WTC11 (cell line): Measurements from ENCODE around the gene GJA4.

ENCODE experiments used
- ATF3 ChIP-seq: sonication (generic); formaldehyde crosslinking; conservative IDR thresholded peaks from 2 replicates; pipeline ENCODE4 v1.8.1; 2022; ENCODE audit warnings: mild to moderate bottlenecking, missing genetic modification reagents
- CBFB ChIP-seq: sonication (generic); formaldehyde crosslinking; IDR thresholded peaks from 2 replicates; pipeline ENCODE4 v1.8.1; 2022; ENCODE audit warnings: mild to moderate bottlenecking, low read depth, missing genetic modification reagents
- CTCF ChIP-seq: fragments of 200-600 bp; IDR thresholded peaks from 2 replicates; pipeline ENCODE4 v1.8.0; 2022; ENCODE audit warnings: antibody characterized with exemption
- HMGA2 ChIP-seq: fragments of 250-450 bp; sonication (Bioruptor Pico); IDR thresholded peaks from 2 replicates; pipeline ENCODE4 v1.4.0; 2021; ENCODE audit warnings: mild to moderate bottlenecking, moderate library complexity
- JUN ChIP-seq: sonication (generic); formaldehyde crosslinking; IDR thresholded peaks from 2 replicates; pipeline ENCODE4 v1.8.0; 2023; ENCODE audit warnings: mild to moderate bottlenecking, missing genetic modification reagents
- NFATC4 ChIP-seq: fragments of 250-450 bp; sonication (Bioruptor Pico); IDR thresholded peaks from 2 replicates; pipeline ENCODE4 v1.9.0; 2021; ENCODE audit warnings: mild to moderate bottlenecking
- NFYB ChIP-seq: sonication (generic); formaldehyde crosslinking; conservative IDR thresholded peaks from 2 replicates; pipeline ENCODE4 v1.8.0; 2022; ENCODE audit warnings: low read depth, missing genetic modification reagents
- NR2C2 ChIP-seq: sonication (generic); formaldehyde crosslinking; IDR thresholded peaks from 2 replicates; pipeline ENCODE4 v1.8.0; 2022; ENCODE audit warnings: mild to moderate bottlenecking, missing genetic modification reagents
- SMAD3 ChIP-seq: sonication (generic); formaldehyde crosslinking; IDR thresholded peaks from 2 replicates; pipeline ENCODE4 v1.8.0; 2022; ENCODE audit warnings: missing genetic modification reagents, mild to moderate bottlenecking, borderline replicate concordance
- ZNF121 ChIP-seq: sonication (generic); formaldehyde crosslinking; IDR thresholded peaks from 2 replicates; pipeline ENCODE4 v1.8.0; 2023; ENCODE audit warnings: missing genetic modification reagents

- TF ChIP-seq NFYB (CRISPR knock-in tag): no peak
- TF ChIP-seq CTCF: no peak
- no peak for TF ChIP-seq NFATC4 (CRISPR knock-in tag)
- no peak for TF ChIP-seq ATF3
- no peak for TF ChIP-seq CBFB (CRISPR knock-in tag)
- no peak for TF ChIP-seq NR2C2 (CRISPR knock-in tag)
- no peak for TF ChIP-seq SMAD3 (CRISPR knock-in tag)
- no peak for TF ChIP-seq JUN (CRISPR knock-in tag)
- TF ChIP-seq HMGA2: no peak
- no peak for TF ChIP-seq ZNF121
Measured at GRCh38 chr1:34816332-34816731, 23.5 kb downstream of the GJA4 start.
